ENCODE results near the gene FHAD1.

DNA sequence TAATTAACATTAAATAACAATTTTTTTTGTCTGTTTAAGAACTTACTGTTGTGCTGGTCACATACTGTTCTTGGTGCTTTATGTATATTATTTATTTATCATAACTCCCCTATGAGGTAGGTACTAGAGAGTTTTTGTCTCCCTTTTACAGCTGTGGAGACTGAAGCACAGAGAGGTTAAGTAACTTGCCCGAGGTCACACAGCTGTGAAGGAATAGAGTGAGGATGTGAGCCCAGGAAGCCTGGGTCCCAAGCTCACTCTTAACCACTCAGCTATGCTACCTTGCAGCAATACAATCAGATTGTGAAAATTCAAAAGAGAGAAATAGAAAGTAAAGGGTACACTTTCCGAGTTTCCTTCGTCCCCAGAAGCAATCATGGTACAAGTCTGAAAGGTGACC, 35.6 kb upstream of the FHAD1 start:
- TF ChIP-seq, protein P1, sequence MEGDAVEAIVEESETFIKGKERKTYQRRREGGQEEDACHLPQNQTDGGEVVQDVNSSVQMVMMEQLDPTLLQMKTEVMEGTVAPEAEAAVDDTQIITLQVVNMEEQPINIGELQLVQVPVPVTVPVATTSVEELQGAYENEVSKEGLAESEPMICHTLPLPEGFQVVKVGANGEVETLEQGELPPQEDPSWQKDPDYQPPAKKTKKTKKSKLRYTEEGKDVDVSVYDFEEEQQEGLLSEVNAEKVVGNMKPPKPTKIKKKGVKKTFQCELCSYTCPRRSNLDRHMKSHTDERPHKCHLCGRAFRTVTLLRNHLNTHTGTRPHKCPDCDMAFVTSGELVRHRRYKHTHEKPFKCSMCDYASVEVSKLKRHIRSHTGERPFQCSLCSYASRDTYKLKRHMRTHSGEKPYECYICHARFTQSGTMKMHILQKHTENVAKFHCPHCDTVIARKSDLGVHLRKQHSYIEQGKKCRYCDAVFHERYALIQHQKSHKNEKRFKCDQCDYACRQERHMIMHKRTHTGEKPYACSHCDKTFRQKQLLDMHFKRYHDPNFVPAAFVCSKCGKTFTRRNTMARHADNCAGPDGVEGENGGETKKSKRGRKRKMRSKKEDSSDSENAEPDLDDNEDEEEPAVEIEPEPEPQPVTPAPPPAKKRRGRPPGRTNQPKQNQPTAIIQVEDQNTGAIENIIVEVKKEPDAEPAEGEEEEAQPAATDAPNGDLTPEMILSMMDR (IDR thresholded peaks at IDR 0.05) = no peak
- TF ChIP-seq EZH2 (IDR thresholded peaks at IDR 0.05; ENCODE audit: borderline replicate concordance, insufficient read depth, low read depth, low read length, poor library complexity, severe bottlenecking) = no peak
